ENCODE results near the gene NRP2. TPM values are rescaled to one million over a fixed set of nuclear protein-coding genes. Genes with fewer than 3 reads are reported as not detected.
A peak's percentile ranks its signal among the peaks of the same experiment; 100 is the strongest.

Gene NRP2
- total RNA-seq, 1 donor from 2014 or later, result 90.3 TPM

GRCh38 chr2:205650450-205650849, 31.9 kb upstream of the NRP2 start:
- Mint-ChIP-seq H3K9me3 (peaks cover 5% of the 10 kb centered on the region), H3K27ac (ENCODE audit: unreplicated experiment) (peak overlapping the region; percentile 82), H3K36me3 (ENCODE audit: low read depth) (no peaks in the 10 kb centered on the region), H3K27me3 (ENCODE audit: low read depth) (peaks cover 2% of the 10 kb centered on the region), H3K4me3 (peak overlapping the region; percentile 54), H3K4me1 (peaks cover 35% of the 10 kb centered on the region)
- TF ChIP-seq, protein P1, sequence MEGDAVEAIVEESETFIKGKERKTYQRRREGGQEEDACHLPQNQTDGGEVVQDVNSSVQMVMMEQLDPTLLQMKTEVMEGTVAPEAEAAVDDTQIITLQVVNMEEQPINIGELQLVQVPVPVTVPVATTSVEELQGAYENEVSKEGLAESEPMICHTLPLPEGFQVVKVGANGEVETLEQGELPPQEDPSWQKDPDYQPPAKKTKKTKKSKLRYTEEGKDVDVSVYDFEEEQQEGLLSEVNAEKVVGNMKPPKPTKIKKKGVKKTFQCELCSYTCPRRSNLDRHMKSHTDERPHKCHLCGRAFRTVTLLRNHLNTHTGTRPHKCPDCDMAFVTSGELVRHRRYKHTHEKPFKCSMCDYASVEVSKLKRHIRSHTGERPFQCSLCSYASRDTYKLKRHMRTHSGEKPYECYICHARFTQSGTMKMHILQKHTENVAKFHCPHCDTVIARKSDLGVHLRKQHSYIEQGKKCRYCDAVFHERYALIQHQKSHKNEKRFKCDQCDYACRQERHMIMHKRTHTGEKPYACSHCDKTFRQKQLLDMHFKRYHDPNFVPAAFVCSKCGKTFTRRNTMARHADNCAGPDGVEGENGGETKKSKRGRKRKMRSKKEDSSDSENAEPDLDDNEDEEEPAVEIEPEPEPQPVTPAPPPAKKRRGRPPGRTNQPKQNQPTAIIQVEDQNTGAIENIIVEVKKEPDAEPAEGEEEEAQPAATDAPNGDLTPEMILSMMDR (conservative IDR thresholded peaks at IDR 0.05), result no peak
- DNase-seq (ENCODE audit: low read depth, low spot score), result peak; percentile 13

DNA sequence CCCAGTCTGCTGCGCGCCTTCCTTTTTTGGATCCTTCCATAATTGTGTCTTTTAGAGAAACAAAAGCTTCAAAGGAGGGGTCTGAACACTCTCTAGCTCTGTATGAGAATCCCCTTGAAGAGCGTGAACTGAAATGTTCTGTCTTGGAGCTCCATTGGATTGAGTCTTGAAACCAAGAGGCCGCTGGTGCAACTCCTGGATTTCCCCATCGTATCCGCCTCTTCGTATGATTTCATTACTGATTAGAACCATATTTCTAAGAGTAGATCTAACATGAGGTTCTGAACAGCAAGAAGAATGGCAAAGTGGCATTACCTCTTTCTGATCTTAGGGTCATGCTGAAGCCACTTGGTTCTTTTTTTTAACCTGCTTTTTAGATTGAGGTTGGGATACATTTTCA, 31.4 kb upstream of the NRP2 start:
- Mint-ChIP-seq H3K36me3 (ENCODE audit: low read depth) (no peaks in the 10 kb centered on the region), H3K4me1 (peaks cover 37% of the 10 kb centered on the region), H3K27ac (ENCODE audit: unreplicated experiment) (peak overlapping the region; percentile 82), H3K27me3 (ENCODE audit: low read depth) (peaks cover 2% of the 10 kb centered on the region), H3K4me3 (peak overlapping the region; percentile 54), H3K9me3 (peaks cover 5% of the 10 kb centered on the region)
- DNase-seq (ENCODE audit: low read depth, low spot score), result no peak
- TF ChIP-seq, protein P1 (conservative IDR thresholded peaks at IDR 0.05), result no peak

- no peak overlapping the region for H3K27ac Mint-ChIP-seq (ENCODE audit: unreplicated experiment)
- TF ChIP-seq, protein P1 (conservative IDR thresholded peaks at IDR 0.05), result no peak
- H3K27me3 Mint-ChIP-seq (ENCODE audit: low read depth), result peaks cover 2% of the 10 kb centered on the region
- H3K9me3 Mint-ChIP-seq, result peaks cover 5% of the 10 kb centered on the region
- no peak for DNase-seq (ENCODE audit: low read depth, low spot score)
- H3K36me3 Mint-ChIP-seq (ENCODE audit: low read depth), result no peaks in the 10 kb centered on the region
- no peak overlapping the region for H3K4me3 Mint-ChIP-seq
- peaks cover 44% of the 10 kb centered on the region for H3K4me1 Mint-ChIP-seq
These were observed 30.6 kb upstream of the NRP2 start for GRCh38 chr2:205651719-205652118.

DNA sequence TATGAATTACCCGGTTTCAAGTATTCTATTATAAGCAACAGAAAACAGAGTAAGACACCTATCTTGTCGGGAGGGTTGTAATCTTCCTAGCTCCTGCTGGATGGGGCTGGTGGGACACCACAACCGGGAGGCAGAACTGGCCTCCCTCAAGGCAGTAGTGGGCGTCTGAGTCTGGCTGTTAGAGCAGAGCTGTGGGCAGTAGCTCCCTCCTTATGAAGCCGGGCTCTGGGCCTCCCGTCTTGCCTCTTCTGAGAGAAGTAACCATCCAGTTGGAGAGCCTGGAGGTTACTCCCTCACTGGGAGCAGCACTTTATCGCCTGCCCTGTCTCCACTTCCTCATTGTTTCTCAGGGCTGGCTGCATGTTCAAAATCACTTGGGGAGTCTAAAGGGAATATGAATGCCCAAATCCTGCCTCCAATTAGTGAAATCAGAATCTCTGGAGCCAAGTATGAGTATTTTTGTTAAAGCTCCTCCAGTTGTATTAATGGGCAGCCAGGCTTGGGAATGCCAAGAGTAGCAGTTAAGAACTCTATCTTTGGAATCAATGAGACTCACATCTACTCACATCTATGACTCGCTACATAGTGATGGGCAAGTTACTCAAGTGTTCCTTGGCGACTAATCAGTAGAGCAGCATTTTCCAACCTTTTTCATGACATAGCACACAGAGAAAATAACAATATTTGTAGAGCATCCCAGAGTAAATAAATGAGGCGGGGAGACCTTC, 27.3 kb upstream of the NRP2 start:
- Mint-ChIP-seq H3K9me3 (peaks cover 5% of the 10 kb centered on the region), H3K27ac (ENCODE audit: unreplicated experiment) (no peak overlapping the region), H3K4me1 (peaks cover 37% of the 10 kb centered on the region), H3K27me3 (ENCODE audit: low read depth) (peaks cover 2% of the 10 kb centered on the region), H3K4me3 (no peak overlapping the region), H3K36me3 (ENCODE audit: low read depth) (no peaks in the 10 kb centered on the region)
- TF ChIP-seq, protein P1 (conservative IDR thresholded peaks at IDR 0.05), result no peak
- DNase-seq (ENCODE audit: low read depth, low spot score), result no peak

GRCh38 chr2:205655779-205656456, 26.4 kb upstream of the NRP2 start:
- Mint-ChIP-seq H3K27ac (ENCODE audit: unreplicated experiment) (no peak overlapping the region), H3K4me3 (no peak overlapping the region), H3K27me3 (ENCODE audit: low read depth) (peaks cover 9% of the 10 kb centered on the region), H3K4me1 (peaks cover 37% of the 10 kb centered on the region), H3K36me3 (ENCODE audit: low read depth) (no peaks in the 10 kb centered on the region), H3K9me3 (peaks cover 5% of the 10 kb centered on the region)
- DNase-seq (ENCODE audit: low read depth, low spot score), result no peak
- TF ChIP-seq, protein P1 (conservative IDR thresholded peaks at IDR 0.05), result no peak

All from neural crest cell (in vitro differentiated cells).